ENCODE results near the gene CHRNA10. TPM values are rescaled to one million over a fixed set of nuclear protein-coding genes. Genes with fewer than 3 reads are reported as not detected.

CHRNA10 gene
- total RNA-seq, 2 experiments from 2014 or later, result 0.57 to 1.0 TPM

DNA sequence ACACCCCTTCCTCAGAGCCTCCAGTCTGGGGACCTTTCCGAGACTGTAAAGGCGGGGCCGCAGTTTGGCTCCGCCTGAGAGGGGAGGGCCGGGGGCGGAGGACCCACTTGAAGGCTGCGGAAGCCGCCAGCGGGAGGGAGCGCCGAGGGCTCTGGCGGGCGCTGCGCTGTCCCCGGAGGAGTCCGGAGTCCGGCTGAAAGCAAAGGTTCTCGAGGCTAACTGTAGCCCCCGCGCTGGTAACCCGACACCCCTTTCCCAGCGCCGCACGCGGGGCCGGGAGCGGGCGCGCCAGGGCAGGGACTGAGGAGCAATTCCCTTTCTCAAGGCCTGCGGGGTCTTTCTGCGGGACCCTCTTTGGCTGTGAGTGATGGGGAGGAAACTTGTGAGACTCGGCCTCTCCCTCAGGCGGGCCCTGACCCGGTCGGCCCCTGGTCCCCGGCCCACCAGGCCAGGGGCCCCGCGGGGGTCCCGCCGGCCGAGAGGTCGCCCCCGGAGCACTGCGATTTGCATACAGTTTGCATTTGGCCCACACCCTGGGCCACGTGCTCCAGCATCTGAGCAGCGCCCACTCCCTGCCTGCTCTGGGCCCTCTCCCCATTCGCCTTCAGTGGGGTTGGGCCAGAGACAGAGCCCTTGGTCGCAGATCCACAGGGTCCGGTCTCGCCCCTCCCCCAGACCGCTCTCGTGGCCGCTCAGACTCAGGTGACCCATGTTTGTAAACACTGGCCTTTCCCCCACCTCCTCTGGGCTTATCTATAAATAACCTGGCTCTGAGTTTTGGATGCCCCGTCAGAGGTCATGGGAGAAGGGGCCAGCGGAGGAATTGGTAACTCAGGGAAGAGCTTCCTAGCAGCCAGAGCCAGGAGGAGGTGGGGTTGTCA is 28.9 kb downstream of the CHRNA10 start:
- H3K4me3 Mint-ChIP-seq, result peak overlapping the region; percentile 70
- ChIA-PET POLR2A (no interaction called here), CTCF (no interaction called here)
- no peak overlapping the region for H3K27ac Mint-ChIP-seq
- intact Hi-C loops (cut with micrococcal nuclease), result no loop called here
- H3K9me3 Mint-ChIP-seq, result no peaks in the 10 kb centered on the region
- peaks cover 7% of the 10 kb centered on the region for H3K4me1 Mint-ChIP-seq (ENCODE audit: low read depth)
- H3K36me3 Mint-ChIP-seq, result no peaks in the 10 kb centered on the region
- DNase-seq, result peak; percentile 86
- H3K27me3 Mint-ChIP-seq, result peaks cover 9% of the 10 kb centered on the region

GRCh38 chr11:3641701-3642070 is 29.5 kb downstream of the CHRNA10 start, which contains the start of gene ART5:
ART5 (minus strand) TSS chr11:3641992; CDS start chr11:3641862, 130 bp downstream.
- Mint-ChIP-seq H3K9me3 (no peaks in the 10 kb centered on the region), H3K27me3 (peaks cover 7% of the 10 kb centered on the region)

GRCh38 chr11:3641191-3641590 is 30.0 kb downstream of the CHRNA10 start:
- no peak for DNase-seq
- ChIA-PET CTCF (no interaction called here), POLR2A (no interaction called here)
- intact Hi-C loops (cut with micrococcal nuclease), result no loop called here
- Mint-ChIP-seq H3K27me3 (peaks cover 5% of the 10 kb centered on the region), H3K9me3 (no peaks in the 10 kb centered on the region), H3K36me3 (no peaks in the 10 kb centered on the region), H3K4me3 (peak overlapping the region; percentile 6), H3K4me1 (ENCODE audit: low read depth) (peaks cover 7% of the 10 kb centered on the region), H3K27ac (no peak overlapping the region)

More at GRCh38 chr11:3641701-3642070, 29.5 kb downstream of the CHRNA10 start, which contains the start of gene ART5:
- Mint-ChIP-seq H3K36me3 (no peaks in the 10 kb centered on the region), H3K4me1 (ENCODE audit: low read depth) (peaks cover 7% of the 10 kb centered on the region), H3K4me3 (peak within 1 kb of the TSS; percentile 70), H3K27ac (no peak within 1 kb of the TSS)
- intact Hi-C loops (cut with micrococcal nuclease), result no loop called here
- ChIA-PET CTCF (no interaction called here), POLR2A (no interaction called here)
- no peak for DNase-seq

DNA sequence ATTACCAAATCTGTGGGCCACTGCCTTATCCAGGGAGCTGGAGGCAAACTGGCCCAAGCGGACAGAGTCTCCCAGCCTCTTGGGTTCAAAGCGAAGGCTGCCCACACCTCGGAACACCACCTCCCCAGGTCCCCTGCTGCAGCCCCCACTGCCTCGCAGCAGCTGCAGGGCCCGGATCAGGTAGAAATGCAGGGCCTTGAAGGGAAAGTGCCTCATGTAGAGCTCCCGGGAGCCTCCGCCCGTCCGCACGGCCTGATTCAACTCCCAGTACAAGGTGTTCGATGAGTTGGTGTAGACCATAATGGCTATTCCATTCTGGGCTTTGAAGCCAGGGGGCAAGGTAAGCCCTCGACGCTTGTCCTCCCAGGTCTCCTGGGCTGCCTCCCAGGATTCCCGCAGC is 31.3 kb downstream of the CHRNA10 start:
- Mint-ChIP-seq H3K27ac (no peak overlapping the region), H3K4me3 (no peak overlapping the region), H3K27me3 (peaks cover under 1% of the 10 kb centered on the region), H3K9me3 (no peaks in the 10 kb centered on the region), H3K4me1 (ENCODE audit: low read depth) (peaks cover 7% of the 10 kb centered on the region), H3K36me3 (no peaks in the 10 kb centered on the region)
- POLR2A ChIA-PET, result no interaction called here
- intact Hi-C loops (cut with micrococcal nuclease), result no loop called here
- CTCF ChIA-PET, result no interaction called here
- no peak for DNase-seq

DNA sequence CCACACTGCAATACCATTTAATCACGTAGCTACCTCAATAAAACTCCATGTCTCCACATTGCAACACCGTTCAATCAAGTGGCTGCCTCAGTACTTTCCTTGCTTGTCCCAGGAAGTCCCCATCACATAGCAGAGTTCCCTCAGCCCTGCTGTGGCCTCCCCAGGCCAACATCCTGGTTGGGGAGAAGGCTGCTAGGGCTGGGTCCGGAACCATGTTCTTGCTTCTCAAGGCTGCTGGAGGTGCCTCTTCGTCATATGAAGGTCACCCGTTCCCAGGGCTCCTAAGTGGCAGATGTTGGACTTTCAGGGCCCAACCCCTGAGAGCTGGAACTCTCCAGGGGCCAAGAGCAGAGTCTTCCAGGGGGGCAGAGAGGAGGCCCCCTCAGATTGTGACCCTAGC is 32.7 kb downstream of the CHRNA10 start:
- Mint-ChIP-seq H3K36me3 (no peaks in the 10 kb centered on the region), H3K4me1 (ENCODE audit: low read depth) (peaks cover 7% of the 10 kb centered on the region)

DNA sequence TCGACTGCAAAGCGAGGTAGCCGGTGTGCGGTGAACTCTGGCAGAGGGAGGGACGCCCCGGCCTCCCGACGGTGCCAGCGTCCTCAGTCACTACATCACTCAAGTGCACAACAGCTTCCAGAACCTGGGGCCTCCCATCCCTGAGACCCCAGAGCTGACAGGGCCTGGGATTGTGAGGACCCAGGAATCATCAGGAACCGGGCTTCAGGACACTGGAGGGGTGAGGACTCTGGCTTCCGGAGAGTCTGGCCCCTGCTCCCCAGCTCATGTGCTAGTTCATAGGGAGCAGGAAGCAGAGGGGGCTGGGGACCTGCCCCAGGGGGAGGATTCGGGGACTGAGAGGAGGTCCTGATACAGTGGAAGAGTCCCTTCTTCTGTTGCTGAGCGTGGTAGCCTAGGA is 34.0 kb downstream of the CHRNA10 start:
- no peak overlapping the region for H3K27ac Mint-ChIP-seq
- CTCF ChIA-PET, result no interaction called here
- H3K27me3 Mint-ChIP-seq, result no peaks in the 10 kb centered on the region
- H3K9me3 Mint-ChIP-seq, result no peaks in the 10 kb centered on the region
- DNase-seq, result no peak
- H3K4me3 Mint-ChIP-seq, result no peak overlapping the region
- POLR2A ChIA-PET, result no interaction called here
- H3K36me3 Mint-ChIP-seq, result no peaks in the 10 kb centered on the region
- H3K4me1 Mint-ChIP-seq (ENCODE audit: low read depth), result peaks cover 2% of the 10 kb centered on the region
- intact Hi-C loops (cut with micrococcal nuclease), result no loop called here

More for the DNA sequence above, 32.7 kb downstream of the CHRNA10 start:
- Mint-ChIP-seq H3K27me3 (no peaks in the 10 kb centered on the region), H3K9me3 (no peaks in the 10 kb centered on the region), H3K4me3 (no peak overlapping the region), H3K27ac (no peak overlapping the region)
- ChIA-PET CTCF (no interaction called here), POLR2A (no interaction called here)
- no peak for DNase-seq
- intact Hi-C loops (cut with micrococcal nuclease), result no loop called here

GRCh38 chr11:3635641-3636375 is 35.4 kb downstream of the CHRNA10 start:
- DNase-seq, result no peak
- ChIA-PET CTCF (no interaction called here), POLR2A (no interaction called here)
- Mint-ChIP-seq H3K27ac (no peak overlapping the region), H3K4me3 (no peak overlapping the region), H3K4me1 (ENCODE audit: low read depth) (peaks cover 3% of the 10 kb centered on the region), H3K36me3 (no peaks in the 10 kb centered on the region), H3K27me3 (no peaks in the 10 kb centered on the region), H3K9me3 (no peaks in the 10 kb centered on the region)
- intact Hi-C loops (cut with micrococcal nuclease), result no loop called here

DNA sequence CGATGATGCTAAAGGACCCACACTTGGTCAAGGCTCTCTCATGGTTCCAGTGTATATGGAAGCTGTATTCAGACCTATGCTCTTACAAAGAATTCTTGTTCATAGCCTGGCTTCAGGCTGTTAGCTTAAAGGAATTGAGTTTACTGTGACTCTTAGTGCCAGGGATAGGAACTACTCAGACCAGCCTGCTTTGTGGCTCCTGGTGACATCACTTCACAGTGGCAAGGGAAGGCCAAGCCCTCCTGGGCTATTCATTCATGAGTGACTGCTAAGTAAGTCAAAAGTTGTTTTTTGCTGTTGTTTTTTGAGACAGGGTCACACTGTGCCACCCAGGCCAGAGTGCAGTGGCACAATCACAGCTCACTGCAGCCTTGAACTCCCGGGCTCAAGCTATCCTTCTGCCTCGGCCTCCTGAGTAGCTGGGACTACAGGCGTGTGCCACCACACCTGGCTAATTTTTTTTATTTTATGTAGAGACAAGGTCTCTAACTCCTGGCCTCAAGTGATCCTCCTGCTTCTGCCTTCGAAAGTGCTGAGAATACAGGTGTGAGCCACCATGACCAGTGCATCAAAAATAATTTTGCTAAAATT is 39.0 kb downstream of the CHRNA10 start:
- no peak overlapping the region for H3K27ac Mint-ChIP-seq
- POLR2A ChIA-PET, result interaction anchor here (0.6 kb wide), 1 partner anchor 27 kb away, joined by 5 read pairs; no protein-coding TSS in a partner anchor

DNA sequence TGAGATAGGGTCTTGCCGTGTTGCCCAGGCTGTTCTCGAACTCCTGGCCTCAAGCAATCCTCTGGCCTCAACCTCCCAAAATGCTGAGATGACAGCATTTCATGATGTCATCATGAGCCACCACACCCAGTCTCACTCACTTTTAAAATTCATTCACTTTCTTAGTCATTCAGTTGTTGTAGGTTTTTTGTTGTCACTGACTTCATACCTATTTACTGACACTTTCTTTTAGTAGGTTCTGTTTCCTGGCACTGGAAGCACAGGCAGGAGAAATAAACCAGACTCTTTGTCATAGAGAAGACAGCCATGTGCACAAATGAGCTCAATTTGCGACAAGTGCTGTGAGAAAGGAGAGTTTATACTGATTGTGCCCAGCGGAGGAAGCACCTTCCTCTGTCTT is 39.9 kb downstream of the CHRNA10 start:
- H3K27ac Mint-ChIP-seq, result no peak overlapping the region
- intact Hi-C loops (cut with micrococcal nuclease), result no loop called here
- ChIA-PET POLR2A (no interaction called here), CTCF (no interaction called here)
- H3K9me3 Mint-ChIP-seq, result no peaks in the 10 kb centered on the region
- H3K4me1 Mint-ChIP-seq (ENCODE audit: low read depth), result peaks cover 6% of the 10 kb centered on the region
- no peak for DNase-seq
- H3K27me3 Mint-ChIP-seq, result no peaks in the 10 kb centered on the region
- H3K4me3 Mint-ChIP-seq, result no peak overlapping the region
- no peaks in the 10 kb centered on the region for H3K36me3 Mint-ChIP-seq

More for the DNA sequence above, 39.0 kb downstream of the CHRNA10 start:
- no peaks in the 10 kb centered on the region for H3K9me3 Mint-ChIP-seq
- H3K36me3 Mint-ChIP-seq, result no peaks in the 10 kb centered on the region
- H3K4me3 Mint-ChIP-seq, result no peak overlapping the region
- CTCF ChIA-PET, result no interaction called here
- DNase-seq, result no peak
- no peaks in the 10 kb centered on the region for H3K27me3 Mint-ChIP-seq
- H3K4me1 Mint-ChIP-seq (ENCODE audit: low read depth), result peaks cover 3% of the 10 kb centered on the region
- intact Hi-C loops (cut with micrococcal nuclease), result no loop called here

DNA sequence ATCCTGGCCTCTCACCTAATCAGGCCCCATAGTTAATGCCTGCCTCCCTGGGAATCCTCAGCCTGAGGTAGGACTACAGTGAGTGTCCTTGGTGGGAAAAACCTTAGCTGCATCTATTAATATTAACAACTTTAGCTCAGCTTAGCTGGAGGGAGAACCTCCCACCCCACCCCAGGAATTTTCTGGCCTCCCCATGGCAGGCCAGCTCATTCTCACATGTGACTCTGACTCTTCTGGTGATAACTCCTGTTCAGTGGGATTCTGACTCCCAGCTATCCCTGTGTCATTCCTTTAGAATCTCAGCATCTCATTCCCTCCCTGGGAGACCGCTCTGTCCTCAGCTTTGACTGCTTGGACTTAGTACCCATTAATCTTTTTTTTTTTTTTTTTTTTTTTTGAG is 43.9 kb downstream of the CHRNA10 start:
- no peaks in the 10 kb centered on the region for H3K9me3 Mint-ChIP-seq
- POLR2A ChIA-PET, result no interaction called here
- DNase-seq, result no peak
- H3K27me3 Mint-ChIP-seq, result no peaks in the 10 kb centered on the region
- CTCF ChIA-PET, result no interaction called here
- peaks cover 6% of the 10 kb centered on the region for H3K4me1 Mint-ChIP-seq (ENCODE audit: low read depth)
- H3K27ac Mint-ChIP-seq, result no peak overlapping the region
- no peaks in the 10 kb centered on the region for H3K36me3 Mint-ChIP-seq
- H3K4me3 Mint-ChIP-seq, result no peak overlapping the region
- intact Hi-C loops (cut with micrococcal nuclease), result no loop called here

- Mint-ChIP-seq H3K4me3 (no peak overlapping the region), H3K27ac (no peak overlapping the region), H3K4me1 (ENCODE audit: low read depth) (peaks cover 4% of the 10 kb centered on the region), H3K9me3 (no peaks in the 10 kb centered on the region), H3K27me3 (no peaks in the 10 kb centered on the region), H3K36me3 (no peaks in the 10 kb centered on the region)
- intact Hi-C loops (cut with micrococcal nuclease), result no loop called here
- CTCF ChIA-PET, result interaction anchor here (0.8 to 1.1 kb wide), 2 partner anchors 16 to 285 kb away, joined by 3 to 5 read pairs; no protein-coding TSS in a partner anchor
- POLR2A ChIA-PET, result no interaction called here
- DNase-seq, result peak; percentile 14
Observed at GRCh38 chr11:3626250-3626960, 44.8 kb downstream of the CHRNA10 start.
